Suppressor macrophage treated with lipopolysaccharide for 4 hours (primary cell): Measurements from ENCODE around the gene ITPKB.
A peak's percentile ranks its signal among the peaks of the same experiment; 100 is the strongest.
"Not testable (repeated sequence)": the region's sequence is repeated elsewhere in the genome, so short reads cannot be mapped to it uniquely, and the experiment has no call there.

Experiments
- DNase-seq: peaks from one replicate; pipeline ENCODE4 v3.0.0-alpha.2; 2020

Gene ITPKB

GRCh38 chr1:226648421-226648820 lies 90.7 kb downstream of the ITPKB start:
- no peak for DNase-seq

- no peak for DNase-seq
These were observed 91.4 kb downstream of the ITPKB start for GRCh38 chr1:226647719-226648118.

- no peak for DNase-seq
These were observed 92.1 kb downstream of the ITPKB start for GRCh38 chr1:226646870-226647449.

GRCh38 chr1:226646026-226646869 lies 92.8 kb downstream of the ITPKB start:
- no peak for DNase-seq

GRCh38 chr1:226645279-226645976 lies 93.7 kb downstream of the ITPKB start:
- DNase-seq = no peak

GRCh38 chr1:226644541-226645176 lies 94.4 kb downstream of the ITPKB start:
- DNase-seq = no peak

GRCh38 chr1:226643611-226644540 lies 95.2 kb downstream of the ITPKB start:
- peak; percentile 55 for DNase-seq

- peak; percentile 60 for DNase-seq
These were observed 95.9 kb downstream of the ITPKB start for GRCh38 chr1:226643177-226643576.

- no peak for DNase-seq
These were observed 96.7 kb downstream of the ITPKB start for GRCh38 chr1:226642421-226642820.

- DNase-seq = no peak
These were observed 97.3 kb downstream of the ITPKB start for GRCh38 chr1:226641671-226642231.

- no peak for DNase-seq
These were observed 98.6 kb downstream of the ITPKB start for GRCh38 chr1:226640321-226641136.

GRCh38 chr1:226639631-226640061 lies 99.4 kb downstream of the ITPKB start:
- no peak for DNase-seq

- not testable (repeated sequence) for DNase-seq
These were observed 99.9 kb downstream of the ITPKB start for GRCh38 chr1:226639206-226639605.

- DNase-seq = no peak
These were observed 100.5 kb downstream of the ITPKB start for GRCh38 chr1:226638608-226639007.

- DNase-seq = no peak
These were observed 101.0 kb downstream of the ITPKB start for GRCh38 chr1:226638001-226638601.

GRCh38 chr1:226637147-226637935 lies 101.7 kb downstream of the ITPKB start:
- no peak for DNase-seq

- DNase-seq = no peak
These were observed 102.3 kb downstream of the ITPKB start for GRCh38 chr1:226636847-226637096.

GRCh38 chr1:226635456-226635941 lies 103.6 kb downstream of the ITPKB start:
- DNase-seq = no peak

GRCh38 chr1:226634611-226635246 lies 104.4 kb downstream of the ITPKB start:
- no peak for DNase-seq
